SK-N-SH (cell line): ENCODE results near the gene CALN1. TPM values are rescaled to one million over a fixed set of nuclear protein-coding genes. Genes with fewer than 3 reads are reported as not detected.

Experiments used
- CTCF ChIA-PET: fragments of 300-600, 350-600 bp; formaldehyde crosslinking; extraction: SDS; loops from one replicate; lab custom pipeline; 2021; lab: Yijun Ruan, JAX
- POLR2A ChIA-PET: fragments of 350-600 bp; sonication (Branson Sonifier 250); formaldehyde crosslinking; extraction: SDS; loops from one replicate; lab custom pipeline; 2020; ENCODE audit warnings: antibody characterized with exemption, inconsistent platforms; lab: Yijun Ruan, JAX
- DNase-seq: peaks from one replicate; pipeline ENCODE4 v3.0.0; 2012
- H2AFZ ChIP-seq: fragments of 200-600 bp; sonication (generic); 2 replicates; pipeline ENCODE4 v1.8.1; 2016; ENCODE audit warnings: antibody characterized with exemption, mild to moderate bottlenecking, low read depth
- H3F3A ChIP-seq: fragments of 200-600 bp; sonication (generic); replicated peaks from 2 replicates; pipeline ENCODE3; 2016; ENCODE audit warnings: antibody characterized with exemption, mild to moderate bottlenecking; ENCODE audit not compliant: insufficient read depth
- H3K27ac ChIP-seq, 2 experiments: fragments of 200-500 bp in 1 of 2; fragments of 200-600 bp in 1 of 2; sonication (Bioruptor generic) in 1 of 2; sonication (generic), shearing (Covaris generic) in 1 of 2; 2 replicates each; pipeline versions ENCODE4 v1.5.1 to v1.6.1; 2014 to 2016; ENCODE audit warnings: low read depth in 2 of 2, inconsistent platforms in 1 of 2, low read length in 1 of 2, mild to moderate bottlenecking in 1 of 2, mixed read lengths in 1 of 2
- H3K27me3 ChIP-seq: fragments of 200-600 bp; sonication (generic), shearing (Covaris generic); 2 replicates; pipeline ENCODE4 v1.6.1; 2016; ENCODE audit warnings: mixed run types; ENCODE audit not compliant: insufficient read depth
- H3K36me3 ChIP-seq, 2 experiments: fragments of 200-500 bp in 1 of 2; fragments of 200-600 bp in 1 of 2; sonication (Bioruptor generic) in 1 of 2; sonication (generic) in 1 of 2; replicated peaks in 1 of 2; 2 replicates each; pipeline versions ENCODE3 to v1.5.1; 2014 to 2016; ENCODE audit warnings: low read length in 1 of 2, mild to moderate bottlenecking in 1 of 2; ENCODE audit not compliant: insufficient read depth in 2 of 2, control insufficient read depth in 1 of 2
- H3K4me1 ChIP-seq, 2 experiments: fragments of 200-500 bp in 1 of 2; fragments of 200-600 bp in 1 of 2; sonication (Bioruptor generic) in 1 of 2; sonication (generic), shearing (Covaris generic) in 1 of 2; 2 replicates each; pipeline versions ENCODE4 v1.5.1 to v1.6.1; 2014 to 2016; ENCODE audit warnings: low read depth in 1 of 2, low read length in 1 of 2, mixed run types in 1 of 2; ENCODE audit not compliant: insufficient read depth in 2 of 2, control insufficient read depth in 1 of 2
- H3K4me2 ChIP-seq: fragments of 200-600 bp; sonication (generic), shearing (Covaris generic); 2 replicates; pipeline ENCODE4 v1.6.1; 2017; ENCODE audit warnings: mixed run types
- H3K4me3 ChIP-seq, 2 experiments: fragments of 200-500 bp in 1 of 2; fragments of 200-600 bp in 1 of 2; sonication (Bioruptor generic) in 1 of 2; sonication (generic), shearing (Covaris generic) in 1 of 2; 2 replicates each; pipeline versions ENCODE4 v1.5.1 to v1.8.1; 2014 to 2016; ENCODE audit warnings: low read depth in 2 of 2, inconsistent platforms in 1 of 2, low read length in 1 of 2, mild to moderate bottlenecking in 1 of 2, mixed read lengths in 1 of 2, moderate library complexity in 1 of 2
- H3K79me2 ChIP-seq: fragments of 200-600 bp; sonication (generic); 2 replicates; pipeline ENCODE4 v1.8.1; 2017; ENCODE audit warnings: mild to moderate bottlenecking; ENCODE audit not compliant: insufficient read depth
- H3K9ac ChIP-seq: fragments of 200-600 bp; sonication (generic); 2 replicates; pipeline ENCODE4 v1.6.1; 2017; ENCODE audit warnings: mixed run types
- H3K9me2 ChIP-seq: fragments of 200-600 bp; sonication (generic); 2 replicates; pipeline ENCODE4 v1.6.1; 2017; ENCODE audit warnings: mixed run types
- H3K9me3 ChIP-seq: fragments of 200-600 bp; sonication (generic); 2 replicates; pipeline ENCODE4 v1.6.1; 2017; ENCODE audit warnings: mixed run types, mild to moderate bottlenecking, moderate library complexity
- H4K20me1 ChIP-seq: fragments of 200-600 bp; sonication (generic); 2 replicates; pipeline ENCODE4 v1.6.1; 2017; ENCODE audit warnings: mild to moderate bottlenecking, mixed run types; ENCODE audit not compliant: insufficient read depth
- CHD2 ChIP-seq: fragments of 150-350 bp; IDR thresholded peaks from 2 replicates; pipeline ENCODE4 v1.6.1; 2018; ENCODE audit warnings: low read length; ENCODE audit not compliant: partially characterized antibody
- ELF1 ChIP-seq: IDR thresholded peaks from 2 replicates; pipeline ENCODE4 v1.4.0; 2012
- EP300 ChIP-seq, 2 experiments: IDR thresholded peaks; 2 replicates each; pipeline versions ENCODE4 v1.4.0 to v1.6.1; 2012; ENCODE audit warnings: borderline replicate concordance in 1 of 2, low read depth in 1 of 2, low read length in 1 of 2
- RCOR1 ChIP-seq: fragments of 150-350 bp; IDR thresholded peaks from 2 replicates; pipeline ENCODE4 v1.6.1; 2017; ENCODE audit warnings: antibody characterized with exemption, low read length
- SIN3A ChIP-seq: IDR thresholded peaks from 2 replicates; pipeline ENCODE4 v1.6.1; 2012; ENCODE audit warnings: low read depth, mild to moderate bottlenecking, low read length, moderate library complexity, borderline replicate concordance
- SMC3 ChIP-seq: IDR thresholded peaks from 2 replicates; pipeline ENCODE4 v1.6.1; 2012; ENCODE audit warnings: low read depth, low read length, improper control_type of control experiment
- TCF12 ChIP-seq: IDR thresholded peaks from 2 replicates; pipeline ENCODE4 v1.4.0; 2012
- TEAD4 ChIP-seq: IDR thresholded peaks from 2 replicates; pipeline ENCODE4 v1.4.0; 2012; ENCODE audit warnings: mild to moderate bottlenecking, borderline replicate concordance; ENCODE audit not compliant: insufficient read depth
- YY1 ChIP-seq: IDR thresholded peaks from 2 replicates; pipeline ENCODE4 v1.4.0; 2012; ENCODE audit warnings: low read depth, mild to moderate bottlenecking
- WGBS: methylation state at CpG from one replicate; pipeline ENCODE4 v1.1.6; 2017; ENCODE audit warnings: low lambda C conversion rate; 5-methylcytosine and 5-hydroxymethylcytosine counted together
- polyA plus RNA-seq, 3 experiments: library from polyadenylated mRNA; depleted of rRNA; stranded (reverse); fragments of >200 nt; gene quantifications; 2 replicates each; pipeline ENCODE4 v1.2.3, GENCODE V29; 2012
- TF ChIP-seq, protein P1 (sequence below): fragments of 200-600 bp; sonication (generic); IDR thresholded peaks from 2 replicates; pipeline ENCODE4 v1.6.1; 2017; ENCODE audit warnings: antibody characterized with exemption, mild to moderate bottlenecking, moderate library complexity
- TF ChIP-seq, protein P2 (sequence below): IDR thresholded peaks from 2 replicates; pipeline ENCODE4 v1.4.0; 2012; ENCODE audit warnings: low read depth, borderline replicate concordance
- TF ChIP-seq, protein P3 (sequence below): IDR thresholded peaks from 2 replicates; pipeline ENCODE4 v1.6.1; 2012; ENCODE audit warnings: mild to moderate bottlenecking, low read depth, low read length, moderate library complexity
- TF ChIP-seq, protein P4 (sequence below): fragments of 150-350 bp; IDR thresholded peaks from 2 replicates; pipeline ENCODE4 v1.6.1; 2017; ENCODE audit warnings: antibody characterized with exemption, low read length, low read depth, borderline replicate concordance
- TF ChIP-seq, protein P5 (sequence below): IDR thresholded peaks from 2 replicates; pipeline ENCODE4 v1.4.0; 2012; ENCODE audit warnings: low read depth, borderline replicate concordance

CALN1 gene
- polyA plus RNA-seq, 1 of the 3 experiments (the other 2 are of a cell fraction): not detected

DNA sequence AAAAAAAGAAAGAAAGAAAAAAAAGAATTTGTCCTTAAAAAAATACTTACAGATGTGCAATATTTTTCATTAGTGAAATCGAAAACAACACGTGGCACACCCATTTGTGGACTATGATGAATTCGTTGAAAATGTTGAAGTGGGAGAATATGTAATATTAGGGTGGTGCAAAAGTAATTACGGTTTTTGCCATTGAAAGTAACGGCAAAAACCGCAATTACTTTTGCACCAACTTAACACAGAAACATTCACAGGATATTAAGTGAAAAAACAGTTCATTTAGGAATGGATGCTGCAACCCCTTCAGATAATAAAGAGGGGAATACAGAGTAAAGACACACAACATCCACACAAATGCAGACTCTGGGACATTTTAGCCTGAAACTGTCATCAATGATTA, 96.0 kb downstream of the CALN1 start:
- no peak overlapping the region for H3K4me3 ChIP-seq
- no peaks in the 10 kb centered on the region for H3K36me3 ChIP-seq
- no peak overlapping the region for H3K4me2 ChIP-seq
- no peaks in the 10 kb centered on the region for H3K4me1 ChIP-seq
- CTCF ChIA-PET: no interaction called here
- DNase-seq: no peak
- H3K9ac ChIP-seq: no peak overlapping the region
- no peaks in the 10 kb centered on the region for H3K9me3 ChIP-seq
- no peaks in the 10 kb centered on the region for H4K20me1 ChIP-seq
- under 1% methylated on average over 6 of the region's 6 CpGs for WGBS
- no peaks in the 10 kb centered on the region for H3K79me2 ChIP-seq
- H3K9me2 ChIP-seq: no peaks in the 10 kb centered on the region
- H3F3A ChIP-seq: no peaks in the 10 kb centered on the region
- TF ChIP-seq, protein P1, sequence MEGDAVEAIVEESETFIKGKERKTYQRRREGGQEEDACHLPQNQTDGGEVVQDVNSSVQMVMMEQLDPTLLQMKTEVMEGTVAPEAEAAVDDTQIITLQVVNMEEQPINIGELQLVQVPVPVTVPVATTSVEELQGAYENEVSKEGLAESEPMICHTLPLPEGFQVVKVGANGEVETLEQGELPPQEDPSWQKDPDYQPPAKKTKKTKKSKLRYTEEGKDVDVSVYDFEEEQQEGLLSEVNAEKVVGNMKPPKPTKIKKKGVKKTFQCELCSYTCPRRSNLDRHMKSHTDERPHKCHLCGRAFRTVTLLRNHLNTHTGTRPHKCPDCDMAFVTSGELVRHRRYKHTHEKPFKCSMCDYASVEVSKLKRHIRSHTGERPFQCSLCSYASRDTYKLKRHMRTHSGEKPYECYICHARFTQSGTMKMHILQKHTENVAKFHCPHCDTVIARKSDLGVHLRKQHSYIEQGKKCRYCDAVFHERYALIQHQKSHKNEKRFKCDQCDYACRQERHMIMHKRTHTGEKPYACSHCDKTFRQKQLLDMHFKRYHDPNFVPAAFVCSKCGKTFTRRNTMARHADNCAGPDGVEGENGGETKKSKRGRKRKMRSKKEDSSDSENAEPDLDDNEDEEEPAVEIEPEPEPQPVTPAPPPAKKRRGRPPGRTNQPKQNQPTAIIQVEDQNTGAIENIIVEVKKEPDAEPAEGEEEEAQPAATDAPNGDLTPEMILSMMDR: no peak
- no peak for TF ChIP-seq YY1
- TF ChIP-seq, protein P2, sequence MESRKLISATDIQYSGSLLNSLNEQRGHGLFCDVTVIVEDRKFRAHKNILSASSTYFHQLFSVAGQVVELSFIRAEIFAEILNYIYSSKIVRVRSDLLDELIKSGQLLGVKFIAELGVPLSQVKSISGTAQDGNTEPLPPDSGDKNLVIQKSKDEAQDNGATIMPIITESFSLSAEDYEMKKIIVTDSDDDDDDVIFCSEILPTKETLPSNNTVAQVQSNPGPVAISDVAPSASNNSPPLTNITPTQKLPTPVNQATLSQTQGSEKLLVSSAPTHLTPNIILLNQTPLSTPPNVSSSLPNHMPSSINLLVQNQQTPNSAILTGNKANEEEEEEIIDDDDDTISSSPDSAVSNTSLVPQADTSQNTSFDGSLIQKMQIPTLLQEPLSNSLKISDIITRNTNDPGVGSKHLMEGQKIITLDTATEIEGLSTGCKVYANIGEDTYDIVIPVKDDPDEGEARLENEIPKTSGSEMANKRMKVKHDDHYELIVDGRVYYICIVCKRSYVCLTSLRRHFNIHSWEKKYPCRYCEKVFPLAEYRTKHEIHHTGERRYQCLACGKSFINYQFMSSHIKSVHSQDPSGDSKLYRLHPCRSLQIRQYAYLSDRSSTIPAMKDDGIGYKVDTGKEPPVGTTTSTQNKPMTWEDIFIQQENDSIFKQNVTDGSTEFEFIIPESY: no peak
- TF ChIP-seq TCF12: no peak
- no peak for TF ChIP-seq SIN3A
- TF ChIP-seq RCOR1: no peak
- TF ChIP-seq, protein P3, sequence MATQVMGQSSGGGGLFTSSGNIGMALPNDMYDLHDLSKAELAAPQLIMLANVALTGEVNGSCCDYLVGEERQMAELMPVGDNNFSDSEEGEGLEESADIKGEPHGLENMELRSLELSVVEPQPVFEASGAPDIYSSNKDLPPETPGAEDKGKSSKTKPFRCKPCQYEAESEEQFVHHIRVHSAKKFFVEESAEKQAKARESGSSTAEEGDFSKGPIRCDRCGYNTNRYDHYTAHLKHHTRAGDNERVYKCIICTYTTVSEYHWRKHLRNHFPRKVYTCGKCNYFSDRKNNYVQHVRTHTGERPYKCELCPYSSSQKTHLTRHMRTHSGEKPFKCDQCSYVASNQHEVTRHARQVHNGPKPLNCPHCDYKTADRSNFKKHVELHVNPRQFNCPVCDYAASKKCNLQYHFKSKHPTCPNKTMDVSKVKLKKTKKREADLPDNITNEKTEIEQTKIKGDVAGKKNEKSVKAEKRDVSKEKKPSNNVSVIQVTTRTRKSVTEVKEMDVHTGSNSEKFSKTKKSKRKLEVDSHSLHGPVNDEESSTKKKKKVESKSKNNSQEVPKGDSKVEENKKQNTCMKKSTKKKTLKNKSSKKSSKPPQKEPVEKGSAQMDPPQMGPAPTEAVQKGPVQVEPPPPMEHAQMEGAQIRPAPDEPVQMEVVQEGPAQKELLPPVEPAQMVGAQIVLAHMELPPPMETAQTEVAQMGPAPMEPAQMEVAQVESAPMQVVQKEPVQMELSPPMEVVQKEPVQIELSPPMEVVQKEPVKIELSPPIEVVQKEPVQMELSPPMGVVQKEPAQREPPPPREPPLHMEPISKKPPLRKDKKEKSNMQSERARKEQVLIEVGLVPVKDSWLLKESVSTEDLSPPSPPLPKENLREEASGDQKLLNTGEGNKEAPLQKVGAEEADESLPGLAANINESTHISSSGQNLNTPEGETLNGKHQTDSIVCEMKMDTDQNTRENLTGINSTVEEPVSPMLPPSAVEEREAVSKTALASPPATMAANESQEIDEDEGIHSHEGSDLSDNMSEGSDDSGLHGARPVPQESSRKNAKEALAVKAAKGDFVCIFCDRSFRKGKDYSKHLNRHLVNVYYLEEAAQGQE: no peak
- TF ChIP-seq CHD2: no peak
- no peak for TF ChIP-seq ELF1
- TF ChIP-seq TEAD4: no peak
- no peak for TF ChIP-seq SMC3
- TF ChIP-seq, protein P4, sequence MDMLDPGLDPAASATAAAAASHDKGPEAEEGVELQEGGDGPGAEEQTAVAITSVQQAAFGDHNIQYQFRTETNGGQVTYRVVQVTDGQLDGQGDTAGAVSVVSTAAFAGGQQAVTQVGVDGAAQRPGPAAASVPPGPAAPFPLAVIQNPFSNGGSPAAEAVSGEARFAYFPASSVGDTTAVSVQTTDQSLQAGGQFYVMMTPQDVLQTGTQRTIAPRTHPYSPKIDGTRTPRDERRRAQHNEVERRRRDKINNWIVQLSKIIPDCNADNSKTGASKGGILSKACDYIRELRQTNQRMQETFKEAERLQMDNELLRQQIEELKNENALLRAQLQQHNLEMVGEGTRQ: no peak
- TF ChIP-seq, protein P5, sequence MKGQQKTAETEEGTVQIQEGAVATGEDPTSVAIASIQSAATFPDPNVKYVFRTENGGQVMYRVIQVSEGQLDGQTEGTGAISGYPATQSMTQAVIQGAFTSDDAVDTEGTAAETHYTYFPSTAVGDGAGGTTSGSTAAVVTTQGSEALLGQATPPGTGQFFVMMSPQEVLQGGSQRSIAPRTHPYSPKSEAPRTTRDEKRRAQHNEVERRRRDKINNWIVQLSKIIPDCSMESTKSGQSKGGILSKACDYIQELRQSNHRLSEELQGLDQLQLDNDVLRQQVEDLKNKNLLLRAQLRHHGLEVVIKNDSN: no peak
- no peak for TF ChIP-seq EP300 (IDR thresholded peaks at IDR 0.05; ENCODE audit: borderline replicate concordance in 1 of 2, low read depth in 1 of 2, low read length in 1 of 2)
- TF ChIP-seq, all 33 proteins: peak for 0
- Histone ChIP-seq H3K27me3 (peaks cover 12% of the 10 kb centered on the region; the same call in 1 of the 2 replicates), H3K27ac (no peak overlapping the region), H2AFZ (no peak overlapping the region)
- POLR2A ChIA-PET: no interaction called here
